OCI-LY7 (cell line): ENCODE data around the gene RNF103. TPM values are rescaled to one million over a fixed set of nuclear protein-coding genes. Genes with fewer than 3 reads are reported as not detected.

Experiments
- BruUV-seq: library from RNA; stranded (reverse); fragments of 400-500 nt; replicated peaks from 2 replicates; lab custom pipeline; 2021; lab: Mats Ljungman, UMichigan
- CTCF ChIA-PET: fragments of 300-600 bp; sonication (Branson Sonifier 250); formaldehyde crosslinking; loops from one replicate; lab custom pipeline; 2022; ENCODE audit warnings: antibody characterized with exemption; ENCODE audit not compliant: unreplicated experiment; lab: Charles Lee
- POLR2A ChIA-PET: fragments of 300-600 bp; sonication (Branson Sonifier 250); formaldehyde crosslinking; loops from one replicate; lab custom pipeline; 2022; ENCODE audit warnings: antibody characterized with exemption; lab: Charles Lee
- DNase-seq: peaks from one replicate; pipeline ENCODE4 v3.0.0-alpha.2; 2015; ENCODE audit warnings: low spot score
- H2AFZ ChIP-seq: fragments of 200-600 bp; sonication (generic), shearing (Covaris generic); 2 replicates; pipeline ENCODE4 v1.6.1; 2014; ENCODE audit warnings: mild to moderate bottlenecking, antibody characterized with exemption, low read length, moderate library complexity
- H3K27ac ChIP-seq: fragments of 200-600 bp; sonication (generic); 2 replicates; pipeline ENCODE4 v1.5.1; 2014; ENCODE audit warnings: mixed run types, low read depth, mild to moderate bottlenecking, moderate library complexity, low read length, inconsistent platforms; ENCODE audit not compliant: poor library complexity, severe bottlenecking
- H3K36me3 ChIP-seq: fragments of 200-600 bp; sonication (generic); 2 replicates; pipeline ENCODE4 v1.6.1; 2014; ENCODE audit warnings: mild to moderate bottlenecking, antibody characterized with exemption, low read length, moderate library complexity, mixed read lengths; ENCODE audit not compliant: insufficient read depth
- H3K4me1 ChIP-seq: fragments of 200-600 bp; sonication (generic); 2 replicates; pipeline ENCODE4 v1.5.1; 2014; ENCODE audit warnings: mild to moderate bottlenecking, low read length; ENCODE audit not compliant: insufficient read depth, poor library complexity, severe bottlenecking
- H3K4me2 ChIP-seq: fragments of 200-600 bp; sonication (generic); 2 replicates; pipeline ENCODE4 v1.6.1; 2014; ENCODE audit warnings: mild to moderate bottlenecking, low read length
- H3K4me3 ChIP-seq: fragments of 200-600 bp; sonication (generic); 2 replicates; pipeline ENCODE4 v1.5.1; 2014; ENCODE audit warnings: mild to moderate bottlenecking, low read depth, low read length; ENCODE audit not compliant: poor library complexity, severe bottlenecking
- H3K79me2 ChIP-seq: fragments of 200-600 bp; sonication (generic); 2 replicates; pipeline ENCODE4 v1.6.1; 2016; ENCODE audit warnings: low read depth, mild to moderate bottlenecking, low read length, moderate library complexity, mixed read lengths; ENCODE audit not compliant: insufficient read depth
- H3K9me2 ChIP-seq: fragments of 200-600 bp; sonication (generic); 2 replicates; pipeline ENCODE4 v1.6.1; 2016; ENCODE audit warnings: mild to moderate bottlenecking, low read length, mixed read lengths; ENCODE audit not compliant: insufficient read depth
- H3K9me3 ChIP-seq: fragments of 200-600 bp; sonication (generic); 2 replicates; pipeline ENCODE4 v1.6.1; 2014; ENCODE audit warnings: mild to moderate bottlenecking, mixed run types, low read length, mixed read lengths
- H4K20me1 ChIP-seq: fragments of 200-600 bp; sonication (generic); 2 replicates; pipeline ENCODE4 v1.6.1; 2014; ENCODE audit warnings: mild to moderate bottlenecking, antibody characterized with exemption, low read length, moderate library complexity, mixed read lengths; ENCODE audit not compliant: insufficient read depth
- EZH2phosphoT487 ChIP-seq: fragments of 200-600 bp; sonication (generic); IDR thresholded peaks from 2 replicates; pipeline ENCODE4 v1.6.1; 2018; ENCODE audit warnings: low read depth, borderline replicate concordance, mild to moderate bottlenecking, mixed run types, antibody characterized with exemption, low read length, moderate library complexity, mixed read lengths
- intact Hi-C: fragments of 100-400 bp; cut with micrococcal nuclease; formaldehyde crosslinking; loops from one replicate; pipeline ENCODE4 v1.10.0; 2022; ENCODE audit not compliant: unreplicated experiment
- total RNA-seq, 2 experiments: library from RNA; depleted of rRNA in 1 of 2; stranded (reverse); fragments of >200 nt in 1 of 2; shearing (Covaris generic) in 1 of 2; gene quantifications; 2 replicates each; pipeline ENCODE4 v1.2.3, GENCODE V29; 2014 to 2022
- TF ChIP-seq, protein P1 (sequence below): fragments of 200-600 bp; sonication (generic); conservative IDR thresholded peaks from 2 replicates; pipeline ENCODE4 v1.5.1; 2014; ENCODE audit warnings: mild to moderate bottlenecking, antibody characterized with exemption, low read length, moderate library complexity, mixed read lengths

The RNF103 gene
- total RNA-seq, 2 experiments from 2014 or later, result 12.9 to 17.2 TPM

DNA sequence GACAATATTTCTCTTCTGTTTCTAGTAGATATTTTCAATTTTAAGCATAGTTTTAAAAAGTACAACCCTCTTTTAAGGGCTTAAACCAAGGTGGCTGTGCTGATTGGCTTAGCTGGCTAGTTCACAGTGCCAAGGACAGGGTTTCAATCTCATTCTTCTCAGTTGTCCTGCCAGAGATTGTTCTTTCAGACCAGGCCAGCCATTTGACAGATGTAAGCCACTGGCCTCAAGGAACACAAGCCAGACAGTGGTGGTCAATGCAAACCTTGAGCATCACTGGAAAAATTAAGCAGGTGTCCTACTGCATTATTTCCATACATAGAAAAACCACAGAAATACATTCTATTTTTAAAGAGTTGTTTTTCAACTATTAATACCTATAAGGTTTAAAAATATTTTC is 5.9 kb downstream of the RNF103 start:
- CTCF ChIA-PET, result no interaction called here
- no peak overlapping the region for H3K4me2 ChIP-seq
- BruUV-seq, result no TSS peak

GRCh38 chr2:86617153-86617552 is 6.5 kb downstream of the RNF103 start:
- Histone ChIP-seq H3K27ac (no peak overlapping the region), H3K79me2 (peaks cover 28% of the 10 kb centered on the region), H3K9me2 (no peaks in the 10 kb centered on the region), H3K9me3 (no peaks in the 10 kb centered on the region), H3K4me1 (peaks cover 14% of the 10 kb centered on the region), H3K36me3 (peaks cover 57% of the 10 kb centered on the region), H4K20me1 (no peaks in the 10 kb centered on the region), H2AFZ (no peak overlapping the region), H3K4me2 (no peak overlapping the region), H3K4me3 (no peak overlapping the region)
- no TSS peak for BruUV-seq
- DNase-seq, result no peak
- intact Hi-C loops, result no loop called here
- ChIA-PET CTCF (no interaction called here), POLR2A (interaction anchor here (1.0 kb wide), 1 partner anchor 21 kb away, joined by 3 read pairs; no protein-coding TSS in a partner anchor)
- TF ChIP-seq EZH2phosphoT487, result no peak
- TF ChIP-seq, protein P1, sequence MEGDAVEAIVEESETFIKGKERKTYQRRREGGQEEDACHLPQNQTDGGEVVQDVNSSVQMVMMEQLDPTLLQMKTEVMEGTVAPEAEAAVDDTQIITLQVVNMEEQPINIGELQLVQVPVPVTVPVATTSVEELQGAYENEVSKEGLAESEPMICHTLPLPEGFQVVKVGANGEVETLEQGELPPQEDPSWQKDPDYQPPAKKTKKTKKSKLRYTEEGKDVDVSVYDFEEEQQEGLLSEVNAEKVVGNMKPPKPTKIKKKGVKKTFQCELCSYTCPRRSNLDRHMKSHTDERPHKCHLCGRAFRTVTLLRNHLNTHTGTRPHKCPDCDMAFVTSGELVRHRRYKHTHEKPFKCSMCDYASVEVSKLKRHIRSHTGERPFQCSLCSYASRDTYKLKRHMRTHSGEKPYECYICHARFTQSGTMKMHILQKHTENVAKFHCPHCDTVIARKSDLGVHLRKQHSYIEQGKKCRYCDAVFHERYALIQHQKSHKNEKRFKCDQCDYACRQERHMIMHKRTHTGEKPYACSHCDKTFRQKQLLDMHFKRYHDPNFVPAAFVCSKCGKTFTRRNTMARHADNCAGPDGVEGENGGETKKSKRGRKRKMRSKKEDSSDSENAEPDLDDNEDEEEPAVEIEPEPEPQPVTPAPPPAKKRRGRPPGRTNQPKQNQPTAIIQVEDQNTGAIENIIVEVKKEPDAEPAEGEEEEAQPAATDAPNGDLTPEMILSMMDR, result no peak

More for the DNA sequence above, 5.9 kb downstream of the RNF103 start:
- Histone ChIP-seq H4K20me1 (no peaks in the 10 kb centered on the region), H3K27ac (no peak overlapping the region), H3K9me3 (no peaks in the 10 kb centered on the region), H3K36me3 (peaks cover 55% of the 10 kb centered on the region), H2AFZ (no peak overlapping the region), H3K79me2 (peaks cover 34% of the 10 kb centered on the region), H3K9me2 (no peaks in the 10 kb centered on the region), H3K4me1 (peaks cover 14% of the 10 kb centered on the region), H3K4me3 (no peak overlapping the region)
- DNase-seq, result no peak
- POLR2A ChIA-PET, result interaction anchor here (0.7 to 1.0 kb wide), 2 partner anchors 22 to 126 kb away, joined by 3 to 4 read pairs; no protein-coding TSS in a partner anchor
- intact Hi-C loops, result no loop called here
- no peak for TF ChIP-seq EZH2phosphoT487
- TF ChIP-seq, protein P1, result no peak

- CTCF ChIA-PET, result no interaction called here
- no TSS peak for BruUV-seq
- no peak for DNase-seq
- Histone ChIP-seq H3K27ac (no peak overlapping the region), H3K36me3 (peaks cover 63% of the 10 kb centered on the region), H4K20me1 (no peaks in the 10 kb centered on the region), H3K4me3 (no peak overlapping the region), H3K9me2 (no peaks in the 10 kb centered on the region), H3K4me1 (peaks cover 14% of the 10 kb centered on the region), H3K79me2 (peaks cover 22% of the 10 kb centered on the region), H3K4me2 (no peak overlapping the region), H3K9me3 (no peaks in the 10 kb centered on the region), H2AFZ (no peak overlapping the region)
- POLR2A ChIA-PET, result interaction anchor here (0.6 kb wide), 1 partner anchor 127 kb away, joined by 6 read pairs; no protein-coding TSS in a partner anchor
- intact Hi-C loops, result no loop called here
- TF ChIP-seq EZH2phosphoT487, result no peak
These were observed 7.2 kb downstream of the RNF103 start for GRCh38 chr2:86616502-86616901.
